ENCODE measurements around the gene FMO1.
"Not testable (repeated sequence)": the region's sequence is repeated elsewhere in the genome, so short reads cannot be mapped to it uniquely, and the experiment has no call there.

The FMO1 gene

GRCh38 chr1:171219346-171220080 lies 28.8 kb upstream of the FMO1 start:
- DNase-seq (ENCODE audit: low read depth in 1 of 2, low spot score in 1 of 2): peak in 1 of 2 experiments; percentile 57
- no peak for TF ChIP-seq JUND (IDR thresholded peaks at IDR 0.05; ENCODE audit: low read depth)
- in situ Hi-C loops (cut with HindIII; ENCODE audit: low pct_unique_long_range_greater_than_20kb, low sequenced_read_pairs): no loop called here

- no peak for TF ChIP-seq JUND (IDR thresholded peaks at IDR 0.05; ENCODE audit: low read depth)
- no peak for DNase-seq (ENCODE audit: low read depth in 1 of 2, low spot score in 1 of 2)
- in situ Hi-C loops (cut with HindIII; ENCODE audit: low pct_unique_long_range_greater_than_20kb, low sequenced_read_pairs): no loop called here
Measured at GRCh38 chr1:171220081-171220420, 28.2 kb upstream of the FMO1 start.

DNA sequence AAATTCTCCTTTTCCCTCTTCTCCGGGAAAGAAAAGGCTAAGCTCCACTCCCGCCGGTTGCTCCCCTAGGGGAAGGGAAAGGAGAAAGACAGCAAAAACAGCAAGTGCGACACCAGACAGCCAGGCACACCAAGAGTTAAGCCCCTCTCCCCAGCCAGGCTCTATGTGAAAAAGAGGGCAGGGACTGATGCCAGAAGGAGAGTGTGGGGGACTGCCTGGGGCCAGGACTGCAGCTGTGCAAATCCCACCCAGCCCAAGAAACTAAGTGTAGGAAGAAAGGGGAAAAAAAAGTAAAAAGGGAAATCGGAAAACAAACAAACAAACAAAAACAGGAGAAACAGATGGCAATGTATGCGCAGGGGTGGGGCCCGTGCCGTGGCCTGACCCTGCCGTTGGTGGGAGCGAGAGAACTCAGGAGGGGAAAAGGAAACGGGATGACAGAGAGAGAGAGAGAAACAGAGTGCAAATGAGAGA lies 27.7 kb upstream of the FMO1 start:
- in situ Hi-C loops (cut with HindIII; ENCODE audit: low pct_unique_long_range_greater_than_20kb, low sequenced_read_pairs): no loop called here
- no peak for TF ChIP-seq JUND (IDR thresholded peaks at IDR 0.05; ENCODE audit: low read depth)
- DNase-seq (ENCODE audit: low read depth in 1 of 2, low spot score in 1 of 2): no peak

GRCh38 chr1:171221665-171222591 lies 26.4 kb upstream of the FMO1 start:
- in situ Hi-C loops (cut with HindIII; ENCODE audit: low pct_unique_long_range_greater_than_20kb, low sequenced_read_pairs): no loop called here
- no peak for TF ChIP-seq JUND (IDR thresholded peaks at IDR 0.05; ENCODE audit: low read depth)
- no peak for DNase-seq (ENCODE audit: low read depth in 1 of 2, low spot score in 1 of 2)

DNA sequence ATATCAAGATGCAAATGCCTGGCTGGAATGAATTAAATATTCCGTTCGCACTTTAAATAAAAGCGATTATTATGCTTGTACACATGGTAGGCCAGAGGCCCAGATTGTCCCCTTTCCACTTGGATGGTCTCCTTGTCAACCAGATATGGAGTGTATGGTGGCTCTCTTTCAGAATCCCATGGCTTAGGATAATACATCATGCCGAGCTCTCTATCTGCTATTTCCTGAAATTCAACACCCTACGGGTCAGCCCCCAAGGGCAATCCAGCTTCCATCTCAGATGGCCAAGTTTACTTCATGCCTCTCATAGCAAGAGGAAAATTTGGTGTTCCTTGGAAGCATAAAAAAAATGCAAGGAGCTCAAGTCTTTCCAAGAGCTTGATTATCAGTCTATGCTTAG lies 25.4 kb upstream of the FMO1 start:
- in situ Hi-C loops (cut with HindIII; ENCODE audit: low pct_unique_long_range_greater_than_20kb, low sequenced_read_pairs): no loop called here
- TF ChIP-seq JUND (IDR thresholded peaks at IDR 0.05; ENCODE audit: low read depth): no peak
- no peak for DNase-seq (ENCODE audit: low read depth in 1 of 2, low spot score in 1 of 2)

GRCh38 chr1:171224257-171224656 lies 24.0 kb upstream of the FMO1 start:
- in situ Hi-C loops (cut with HindIII; ENCODE audit: low pct_unique_long_range_greater_than_20kb, low sequenced_read_pairs): not testable (repeated sequence)

DNA sequence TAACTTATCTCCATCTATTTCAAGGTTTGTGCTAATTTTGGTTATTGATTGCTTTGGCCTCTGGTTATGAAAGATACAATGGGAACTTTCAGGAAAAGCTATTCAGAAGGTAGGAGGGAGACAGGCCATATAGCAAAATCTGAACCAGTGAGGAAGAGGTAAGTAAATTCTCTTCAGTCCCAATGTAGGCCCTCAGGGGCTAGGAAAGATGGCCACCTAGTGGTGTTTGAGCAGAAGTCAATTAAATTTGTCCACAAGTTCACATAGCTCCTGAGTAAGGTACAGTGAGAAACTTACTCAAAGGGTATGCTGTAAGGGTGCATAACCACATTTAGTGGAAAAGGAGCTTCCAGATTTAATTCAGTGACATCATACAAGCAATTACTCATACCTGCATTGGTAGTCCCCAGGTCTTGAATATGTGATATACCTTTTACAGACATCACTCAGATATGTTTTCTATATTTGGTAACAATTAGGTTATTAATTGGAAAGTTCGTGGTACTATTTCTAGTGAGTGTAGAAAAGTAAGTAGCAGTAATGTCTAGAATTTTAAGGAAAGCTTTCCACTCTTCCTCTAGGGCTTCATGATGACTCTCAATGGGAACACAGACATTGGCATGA lies 21.4 kb upstream of the FMO1 start:
- no peak for TF ChIP-seq JUND (IDR thresholded peaks at IDR 0.05; ENCODE audit: low read depth)
- in situ Hi-C loops (cut with HindIII; ENCODE audit: low pct_unique_long_range_greater_than_20kb, low sequenced_read_pairs): no loop called here
- DNase-seq (ENCODE audit: low read depth in 1 of 2, low spot score in 1 of 2): peak; percentile 70 to 90

More at GRCh38 chr1:171224257-171224656, 24.0 kb upstream of the FMO1 start:
- DNase-seq (ENCODE audit: low read depth in 1 of 2, low spot score in 1 of 2): peak in 1 of 2 experiments; percentile 29

- TF ChIP-seq JUND (IDR thresholded peaks at IDR 0.05; ENCODE audit: low read depth): no peak
- DNase-seq (ENCODE audit: low read depth in 1 of 2, low spot score in 1 of 2): no peak
- in situ Hi-C loops (cut with HindIII; ENCODE audit: low pct_unique_long_range_greater_than_20kb, low sequenced_read_pairs): no loop called here
Measured at GRCh38 chr1:171231326-171231725, 17.0 kb upstream of the FMO1 start.

- in situ Hi-C loops (cut with HindIII; ENCODE audit: low pct_unique_long_range_greater_than_20kb, low sequenced_read_pairs): no loop called here
- no peak for TF ChIP-seq JUND (IDR thresholded peaks at IDR 0.05; ENCODE audit: low read depth)
- no peak for DNase-seq (ENCODE audit: low read depth in 1 of 2, low spot score in 1 of 2)
Measured at GRCh38 chr1:171233183-171233582, 15.1 kb upstream of the FMO1 start.

DNA sequence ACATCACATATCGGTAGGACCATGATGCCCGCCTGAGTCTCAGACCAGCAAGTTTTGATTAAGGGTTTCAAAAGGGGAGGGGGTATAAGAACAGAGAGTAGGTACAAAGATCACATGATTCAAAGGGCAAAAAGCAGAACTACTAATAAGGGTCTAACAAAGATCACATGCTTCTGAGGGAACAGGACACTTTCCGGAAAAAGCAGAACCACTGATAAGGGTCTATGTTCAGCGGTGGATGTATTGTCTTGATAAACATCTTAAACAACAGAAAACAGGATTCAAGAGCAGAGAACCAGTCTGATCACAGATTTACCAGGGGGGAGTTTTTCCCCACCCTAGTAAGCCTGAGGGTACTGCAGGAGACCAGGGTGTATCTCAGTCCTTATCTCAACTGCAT lies 12.1 kb upstream of the FMO1 start:
- in situ Hi-C loops (cut with HindIII; ENCODE audit: low pct_unique_long_range_greater_than_20kb, low sequenced_read_pairs); DNase-seq (ENCODE audit: low read depth in 1 of 2, low spot score in 1 of 2): not testable (repeated sequence)

DNA sequence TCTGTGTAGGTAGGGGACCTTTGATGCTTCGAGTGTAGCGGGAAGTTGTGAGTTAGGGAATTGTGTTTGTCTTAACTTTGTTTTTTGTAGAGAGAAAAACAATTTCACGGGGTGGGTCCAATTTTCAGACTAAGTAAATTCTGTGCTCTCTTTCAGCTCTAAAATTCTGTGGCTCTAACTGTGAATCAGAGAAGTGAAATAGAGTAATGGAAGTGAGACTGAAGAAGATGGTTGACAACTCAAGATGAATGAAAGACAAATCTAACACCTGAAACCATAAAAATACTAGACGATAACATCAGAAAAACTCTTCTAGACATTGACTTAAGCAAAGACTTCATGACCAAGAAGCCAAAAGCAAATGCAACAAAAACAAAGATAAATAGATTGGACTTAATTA lies 4.4 kb upstream of the FMO1 start:
- no peak for TF ChIP-seq JUND (IDR thresholded peaks at IDR 0.05; ENCODE audit: low read depth)
- in situ Hi-C loops (cut with HindIII; ENCODE audit: low pct_unique_long_range_greater_than_20kb, low sequenced_read_pairs): no loop called here
- DNase-seq (ENCODE audit: low read depth in 1 of 2, low spot score in 1 of 2): no peak

- in situ Hi-C loops (cut with HindIII; ENCODE audit: low pct_unique_long_range_greater_than_20kb, low sequenced_read_pairs): no loop called here
- TF ChIP-seq JUND (IDR thresholded peaks at IDR 0.05; ENCODE audit: low read depth): no peak
- DNase-seq (ENCODE audit: low read depth in 1 of 2, low spot score in 1 of 2): peak; percentile 76 to 80
Measured at GRCh38 chr1:171245458-171246064, 2.7 kb upstream of the FMO1 start.
